ENCODE measurements around the gene PPP1R7. TPM values are rescaled to one million over a fixed set of nuclear protein-coding genes. Genes with fewer than 3 reads are reported as not detected.

Gene PPP1R7
- total RNA-seq, 2 donors from 2014 or later, result 48.5 to 52.7 TPM

GRCh38 chr2:241219030-241219382 is 68.7 kb downstream of the PPP1R7 start:
- TF ChIP-seq CTCF (conservative IDR thresholded peaks at IDR 0.05), result no peak
- Histone ChIP-seq H3K4me1 (ENCODE audit: control insufficient read depth, insufficient read depth, low read length) (no peaks in the 10 kb centered on the region), H3K27ac (ENCODE audit: low read depth, low read length) (no peak overlapping the region), H3K36me3 (ENCODE audit: control insufficient read depth, insufficient read depth, low read length) (no peaks in the 10 kb centered on the region), H3K27me3 (ENCODE audit: control insufficient read depth, insufficient read depth, low read length, poor library complexity, severe bottlenecking) (no peaks in the 10 kb centered on the region), H3K4me3 (ENCODE audit: low read length) (peak overlapping the region; percentile 88), H3K9ac (ENCODE audit: extremely low read depth, low read length, poor library complexity, severe bottlenecking) (peak overlapping the region; percentile 61), H3K9me3 (ENCODE audit: control insufficient read depth, low read length) (peaks cover 5% of the 10 kb centered on the region)
- Mint-ChIP-seq H3K4me3 (peak overlapping the region; percentile 65), H3K36me3 (ENCODE audit: low read depth) (peaks cover 2% of the 10 kb centered on the region), H3K27ac (no peak overlapping the region), H3K27me3 (ENCODE audit: insufficient read depth) (peaks cover 2% of the 10 kb centered on the region), H3K9me3 (no peaks in the 10 kb centered on the region), H3K4me1 (peaks cover 5% of the 10 kb centered on the region)
- no peak for DNase-seq
- 40 to 64% methylated on average over 2 to 4 of the region's 4 CpGs for WGBS, 2 experiments (ENCODE audit: insufficient coverage in 1 of 2, insufficient read length in 1 of 2)

- no peaks in the 10 kb centered on the region for H3K9me3 Mint-ChIP-seq
- 89 to 100% methylated on average over 2 to 6 of the region's 6 CpGs for WGBS, 2 experiments (ENCODE audit: insufficient coverage in 1 of 2, insufficient read length in 1 of 2)
- peaks cover 5% of the 10 kb centered on the region for H3K4me1 Mint-ChIP-seq
- H3K4me3 Mint-ChIP-seq, result no peak overlapping the region
- Histone ChIP-seq H3K9me3 (ENCODE audit: control insufficient read depth, low read length) (peaks cover 5% of the 10 kb centered on the region), H3K4me1 (ENCODE audit: control insufficient read depth, insufficient read depth, low read length) (no peaks in the 10 kb centered on the region), H3K9ac (ENCODE audit: extremely low read depth, low read length, poor library complexity, severe bottlenecking) (no peak overlapping the region), H3K27me3 (ENCODE audit: control insufficient read depth, insufficient read depth, low read length, poor library complexity, severe bottlenecking) (no peaks in the 10 kb centered on the region), H3K36me3 (ENCODE audit: control insufficient read depth, insufficient read depth, low read length) (no peaks in the 10 kb centered on the region), H3K4me3 (ENCODE audit: low read length) (no peak overlapping the region), H3K27ac (ENCODE audit: low read depth, low read length) (no peak overlapping the region)
- peaks cover 2% of the 10 kb centered on the region for H3K27me3 Mint-ChIP-seq (ENCODE audit: insufficient read depth)
- no peak overlapping the region for H3K27ac Mint-ChIP-seq
- H3K36me3 Mint-ChIP-seq (ENCODE audit: low read depth), result peaks cover 8% of the 10 kb centered on the region
- no peak for DNase-seq
- TF ChIP-seq CTCF (conservative IDR thresholded peaks at IDR 0.05), result no peak
Measured at GRCh38 chr2:241219856-241220356, 69.6 kb downstream of the PPP1R7 start.

DNA sequence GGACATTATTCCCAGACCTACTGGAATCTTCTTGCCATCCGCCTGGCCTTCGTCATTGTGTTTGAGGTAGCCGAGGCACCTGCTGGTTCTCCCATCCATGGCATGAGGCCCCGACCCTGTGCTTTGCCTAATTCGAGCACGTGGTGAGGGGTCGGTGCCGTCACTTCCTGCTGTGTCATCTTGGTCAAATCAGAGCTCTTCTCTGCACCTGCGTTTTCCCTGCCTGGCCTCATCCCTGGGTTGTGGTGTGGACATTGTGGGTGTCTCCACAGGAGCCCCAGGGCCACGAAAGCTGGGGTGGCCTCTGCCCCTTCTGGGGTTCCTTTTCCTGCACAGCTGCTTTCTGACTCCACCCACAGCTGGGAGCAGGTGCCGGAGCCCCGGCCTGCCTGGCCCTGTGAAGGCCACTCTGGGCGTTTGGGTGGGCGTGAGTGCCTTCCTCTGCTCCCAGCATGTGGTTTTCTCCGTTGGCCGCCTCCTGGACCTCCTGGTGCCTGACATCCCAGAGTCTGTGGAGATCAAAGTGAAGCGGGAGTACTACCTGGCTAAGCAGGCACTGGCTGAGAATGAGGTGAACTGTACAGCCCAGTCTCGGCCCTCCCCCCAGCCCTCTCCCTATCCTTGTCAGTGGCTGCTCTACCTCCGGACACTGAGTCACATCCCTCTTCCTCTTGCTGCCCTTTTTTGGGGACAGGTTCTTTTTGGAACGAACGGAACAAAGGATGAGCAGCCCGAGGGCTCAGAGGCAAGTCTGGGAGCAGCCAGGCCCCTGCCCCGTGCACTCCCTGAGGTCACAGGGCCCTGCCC is 73.1 kb downstream of the PPP1R7 start:
- H3K4me3 Mint-ChIP-seq, result no peak overlapping the region
- no peaks in the 10 kb centered on the region for H3K9me3 Mint-ChIP-seq
- TF ChIP-seq CTCF (conservative IDR thresholded peaks at IDR 0.05), result no peak
- peak overlapping the region; percentile 68 for H3K27ac Mint-ChIP-seq
- peaks cover 22% of the 10 kb centered on the region for H3K36me3 ChIP-seq (ENCODE audit: control insufficient read depth, insufficient read depth, low read length)
- no peaks in the 10 kb centered on the region for H3K27me3 ChIP-seq (ENCODE audit: control insufficient read depth, insufficient read depth, low read length, poor library complexity, severe bottlenecking)
- H3K9ac ChIP-seq (ENCODE audit: extremely low read depth, low read length, poor library complexity, severe bottlenecking), result no peak overlapping the region
- no peak overlapping the region for H3K4me3 ChIP-seq (ENCODE audit: low read length)
- H3K4me1 ChIP-seq (ENCODE audit: control insufficient read depth, insufficient read depth, low read length), result no peaks in the 10 kb centered on the region
- WGBS, 2 experiments (ENCODE audit: insufficient coverage in 1 of 2, insufficient read length in 1 of 2), result 88 to 93% methylated on average over 13 to 23 of the region's 23 CpGs
- H3K9me3 ChIP-seq (ENCODE audit: control insufficient read depth, low read length), result peaks cover 5% of the 10 kb centered on the region
- peaks cover 37% of the 10 kb centered on the region for H3K36me3 Mint-ChIP-seq (ENCODE audit: low read depth)
- no peak for DNase-seq
- no peak overlapping the region for H3K27ac ChIP-seq (ENCODE audit: low read depth, low read length)
- peaks cover 2% of the 10 kb centered on the region for H3K4me1 Mint-ChIP-seq
- H3K27me3 Mint-ChIP-seq (ENCODE audit: insufficient read depth), result no peaks in the 10 kb centered on the region

All from endodermal cell (in vitro differentiated cells).